H9 (cell line): ENCODE measurements around the gene PCGF3. TPM values are rescaled to one million over a fixed set of nuclear protein-coding genes. Genes with fewer than 3 reads are reported as not detected.

Source experiments
- DNase-seq: peaks from one replicate; pipeline ENCODE4 v3.0.0-alpha.2; 2017
- H2AFZ ChIP-seq: one replicate; pipeline ENCODE4 v1.6.1; 2013; ENCODE audit warnings: mild to moderate bottlenecking, low read length, control low read depth, moderate library complexity
- H2AK5ac ChIP-seq: 2 replicates; pipeline ENCODE4 v1.6.1; 2013; ENCODE audit warnings: low read length, control low read depth, mixed read lengths; ENCODE audit not compliant: insufficient read length
- H2BK120ac ChIP-seq: one replicate; pipeline ENCODE4 v1.6.1; 2013; ENCODE audit warnings: low read depth, mild to moderate bottlenecking, low read length, control low read depth, inconsistent platforms; ENCODE audit not compliant: poor library complexity, severe bottlenecking
- H2BK12ac ChIP-seq: 2 replicates; pipeline ENCODE4 v1.6.1; 2013; ENCODE audit warnings: low read length, control low read depth, mixed read lengths, low read depth; ENCODE audit not compliant: insufficient read length
- H2BK15ac ChIP-seq: 2 replicates; pipeline ENCODE4 v1.6.1; 2013; ENCODE audit warnings: low read depth, low read length, control low read depth
- H2BK20ac ChIP-seq: one replicate; pipeline ENCODE4 v1.6.1; 2013; ENCODE audit warnings: low read depth, mild to moderate bottlenecking, low read length, control low read depth, inconsistent platforms; ENCODE audit not compliant: poor library complexity, severe bottlenecking
- H2BK5ac ChIP-seq: 2 replicates; pipeline ENCODE4 v1.6.1; 2013; ENCODE audit warnings: low read length, control low read depth, mixed read lengths; ENCODE audit not compliant: insufficient read length
- H3K14ac ChIP-seq: 2 replicates; pipeline ENCODE4 v1.6.1; 2013; ENCODE audit warnings: low read length, control low read depth; ENCODE audit not compliant: insufficient read depth
- H3K18ac ChIP-seq: 2 replicates; pipeline ENCODE4 v1.6.1; 2013; ENCODE audit warnings: low read depth, mild to moderate bottlenecking, mixed read lengths, low read length, control low read depth; ENCODE audit not compliant: insufficient read length
- H3K23ac ChIP-seq: 2 replicates; pipeline ENCODE4 v1.6.1; 2013; ENCODE audit warnings: low read length, control low read depth, mixed read lengths, low read depth; ENCODE audit not compliant: insufficient read length
- H3K23me2 ChIP-seq: 2 replicates; pipeline ENCODE4 v1.6.1; 2013; ENCODE audit warnings: low read depth, mild to moderate bottlenecking, mixed read lengths, low read length, control low read depth; ENCODE audit not compliant: insufficient read length, poor library complexity, severe bottlenecking
- H3K27ac ChIP-seq: 2 replicates; pipeline ENCODE4 v1.5.1; 2013; ENCODE audit warnings: low read length, control low read depth, mixed read lengths, low read depth; ENCODE audit not compliant: insufficient read length
- H3K27me3 ChIP-seq: 2 replicates; pipeline ENCODE4 v1.6.1; 2013; ENCODE audit warnings: low read length, control low read depth, inconsistent platforms; ENCODE audit not compliant: insufficient read depth
- H3K4ac ChIP-seq: 2 replicates; pipeline ENCODE4 v1.6.1; 2013; ENCODE audit warnings: low read depth, mild to moderate bottlenecking, control low read depth, inconsistent platforms, low read length, moderate library complexity
- H3K4me1 ChIP-seq: 2 replicates; pipeline ENCODE4 v1.6.1; 2013; ENCODE audit warnings: low read length, control low read depth, inconsistent platforms; ENCODE audit not compliant: insufficient read depth
- H3K4me2 ChIP-seq: 2 replicates; pipeline ENCODE4 v1.6.1; 2013; ENCODE audit warnings: low read length, control low read depth, mixed read lengths; ENCODE audit not compliant: insufficient read length, insufficient read depth
- H3K56ac ChIP-seq: 2 replicates; pipeline ENCODE4 v1.6.1; 2013; ENCODE audit warnings: low read depth, mild to moderate bottlenecking, mixed read lengths, low read length, control low read depth; ENCODE audit not compliant: insufficient read length
- H3K79me1 ChIP-seq: 2 replicates; pipeline ENCODE4 v1.6.1; 2013; ENCODE audit warnings: low read depth, mild to moderate bottlenecking, moderate library complexity, low read length, control low read depth, inconsistent platforms; ENCODE audit not compliant: insufficient read depth, poor library complexity, severe bottlenecking
- H3K79me2 ChIP-seq: 2 replicates; pipeline ENCODE4 v1.6.1; 2013; ENCODE audit warnings: low read length, control low read depth, inconsistent platforms; ENCODE audit not compliant: insufficient read depth
- H3K9ac ChIP-seq: 2 replicates; pipeline ENCODE4 v1.6.1; 2013; ENCODE audit warnings: low read length, control low read depth, mixed read lengths; ENCODE audit not compliant: insufficient read length; ENCODE audit errors: extremely low read depth
- H3K9me3 ChIP-seq: one replicate; pipeline ENCODE4 v1.6.1; 2013; ENCODE audit warnings: low read depth, low read length, inconsistent platforms; ENCODE audit not compliant: control insufficient read depth
- H3T11ph ChIP-seq: one replicate; pipeline ENCODE4 v1.6.1; 2013; ENCODE audit warnings: mild to moderate bottlenecking, low read length, control low read depth, inconsistent platforms
- H4K20me1 ChIP-seq: one replicate; pipeline ENCODE4 v1.6.1; 2013; ENCODE audit not compliant: control insufficient read depth, insufficient read length, insufficient read depth
- H4K5ac ChIP-seq: 2 replicates; pipeline ENCODE4 v1.6.1; 2013; ENCODE audit warnings: low read depth, mild to moderate bottlenecking, mixed read lengths, low read length, control low read depth; ENCODE audit not compliant: insufficient read length
- H4K8ac ChIP-seq: replicated peaks from 2 replicates; pipeline ENCODE4 v1.6.1; 2013; ENCODE audit warnings: low read length, control low read depth, mixed read lengths, low read depth; ENCODE audit not compliant: insufficient read length
- H4K91ac ChIP-seq: 2 replicates; pipeline ENCODE4 v1.6.1; 2013; ENCODE audit warnings: low read depth, mild to moderate bottlenecking, moderate library complexity, mixed read lengths, low read length, control low read depth; ENCODE audit not compliant: insufficient read length
- H3K27ac Mint-ChIP-seq, 3 experiments: 2 replicates in 2 of 3; 3 replicates in 1 of 3; pipeline ENCODE4 v1.8.0; 2020 to 2021; ENCODE audit warnings: mixed read lengths in 3 of 3, mild to moderate bottlenecking in 1 of 3, moderate library complexity in 1 of 3
- H3K27me3 Mint-ChIP-seq: 2 replicates; pipeline ENCODE4 v1.8.0; 2021; ENCODE audit warnings: low read depth, mild to moderate bottlenecking, moderate library complexity, mixed read lengths
- H3K36me3 Mint-ChIP-seq, 3 experiments: 2 replicates in 2 of 3; 3 replicates in 1 of 3; pipeline ENCODE4 v1.8.0; 2020 to 2021; ENCODE audit warnings: low read depth in 3 of 3, mixed read lengths in 3 of 3; ENCODE audit not compliant: insufficient read depth in 1 of 3
- H3K4me1 Mint-ChIP-seq, 2 experiments: 2 replicates each; pipeline ENCODE4 v1.8.0; 2020; ENCODE audit warnings: mixed read lengths in 2 of 2
- H3K4me3 Mint-ChIP-seq, 2 experiments: 2 replicates in 1 of 2; 3 replicates in 1 of 2; pipeline ENCODE4 v1.8.0; 2020 to 2021; ENCODE audit warnings: mild to moderate bottlenecking in 2 of 2, mixed read lengths in 2 of 2, moderate library complexity in 1 of 2
- H3K9me3 Mint-ChIP-seq, 2 experiments: 2 replicates in 1 of 2; 3 replicates in 1 of 2; pipeline ENCODE4 v1.8.0; 2020; ENCODE audit warnings: mild to moderate bottlenecking in 2 of 2, mixed read lengths in 2 of 2, moderate library complexity in 1 of 2
- WGBS: extraction: QIAGEN DNeasy Blood & Tissue Kit; methylation state at CpG from one replicate; pipeline ENCODE4 v1.1.7; 2013; ENCODE audit warnings: missing lambda C conversion rate, low lambda C conversion rate, mixed read lengths; ENCODE audit not compliant: insufficient read length; ENCODE audit errors: extremely low coverage; 5-methylcytosine and 5-hydroxymethylcytosine counted together
- total RNA-seq: library from RNA; stranded (reverse); gene quantifications from 2 replicates; pipeline ENCODE4 v1.2.1, GENCODE V29; 2021
- TF ChIP-seq, protein P1 (sequence below): fragments of 200-600 bp; sonication (generic); conservative IDR thresholded peaks from 3 replicates; pipeline ENCODE4 v1.8.0; 2021; ENCODE audit warnings: antibody characterized with exemption, mild to moderate bottlenecking

Gene PCGF3
- total RNA-seq, 1 experiment from 2014 or later = 43.1 TPM

- Mint-ChIP-seq H3K36me3 (peaks cover 0 to 3% (median 0%) of the 10 kb centered on the region in 3 experiments; a peak in 2 of 7 replicates), H3K4me3 (no peak overlapping the region), H3K9me3 (no peaks in the 10 kb centered on the region; a peak in 1 of 5 replicates), H3K27ac (no peak overlapping the region), H3K4me1 (peaks cover 6 to 30% of the 10 kb centered on the region in 2 experiments), H3K27me3 (peaks cover 6% of the 10 kb centered on the region)
- Histone ChIP-seq H2AK5ac (no peak overlapping the region), H3K27me3 (no peaks in the 10 kb centered on the region), H2BK12ac (no peak overlapping the region), H3K9me3 (no peaks in the 10 kb centered on the region), H3K23ac (no peak overlapping the region), H3K4me1 (peaks cover 7% of the 10 kb centered on the region; the same call in 1 of the 2 replicates), H3K79me1 (no peaks in the 10 kb centered on the region), H2BK20ac (no peak overlapping the region), H2BK5ac (no peak overlapping the region), H3K4me2 (no peak overlapping the region), H3K18ac (no peak overlapping the region), H3K9ac (no peak overlapping the region), H2BK15ac (no peak overlapping the region), H4K91ac (no peak overlapping the region), H2AFZ (no peak overlapping the region), H3K14ac (no peak overlapping the region), H3K23me2 (no peaks in the 10 kb centered on the region), H3K4ac (no peak overlapping the region), H2BK120ac (no peak overlapping the region), H3T11ph (no peak overlapping the region), H4K20me1 (no peaks in the 10 kb centered on the region), H4K8ac (no peak overlapping the region), H3K27ac (no peak overlapping the region), H4K5ac (no peak overlapping the region), H3K79me2 (no peaks in the 10 kb centered on the region), H3K56ac (no peak overlapping the region)
- no CpG with 5 or more reads among the region's 31 CpGs for whole genome bisulfite sequencing
- TF ChIP-seq, protein P1, sequence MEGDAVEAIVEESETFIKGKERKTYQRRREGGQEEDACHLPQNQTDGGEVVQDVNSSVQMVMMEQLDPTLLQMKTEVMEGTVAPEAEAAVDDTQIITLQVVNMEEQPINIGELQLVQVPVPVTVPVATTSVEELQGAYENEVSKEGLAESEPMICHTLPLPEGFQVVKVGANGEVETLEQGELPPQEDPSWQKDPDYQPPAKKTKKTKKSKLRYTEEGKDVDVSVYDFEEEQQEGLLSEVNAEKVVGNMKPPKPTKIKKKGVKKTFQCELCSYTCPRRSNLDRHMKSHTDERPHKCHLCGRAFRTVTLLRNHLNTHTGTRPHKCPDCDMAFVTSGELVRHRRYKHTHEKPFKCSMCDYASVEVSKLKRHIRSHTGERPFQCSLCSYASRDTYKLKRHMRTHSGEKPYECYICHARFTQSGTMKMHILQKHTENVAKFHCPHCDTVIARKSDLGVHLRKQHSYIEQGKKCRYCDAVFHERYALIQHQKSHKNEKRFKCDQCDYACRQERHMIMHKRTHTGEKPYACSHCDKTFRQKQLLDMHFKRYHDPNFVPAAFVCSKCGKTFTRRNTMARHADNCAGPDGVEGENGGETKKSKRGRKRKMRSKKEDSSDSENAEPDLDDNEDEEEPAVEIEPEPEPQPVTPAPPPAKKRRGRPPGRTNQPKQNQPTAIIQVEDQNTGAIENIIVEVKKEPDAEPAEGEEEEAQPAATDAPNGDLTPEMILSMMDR = no peak
- DNase-seq = peak; percentile 31
Observed at GRCh38 chr4:686413-687040, 19.1 kb upstream of the PCGF3 start.
